ENCODE data around the gene ZBTB20.

GRCh38 chr3:114331007-114331406, 816.1 kb downstream of the ZBTB20 start:
- TF ChIP-seq CTCF (IDR thresholded peaks at IDR 0.05; ENCODE audit: low read depth, low read length) (no peak), EZH2phosphoT487 (IDR thresholded peaks at IDR 0.05; ENCODE audit: low read depth) (no peak)

All from OCI-LY3 (cell line).